ENCODE measurements around the gene NEUROG2. TPM values are rescaled to one million over a fixed set of nuclear protein-coding genes. Genes with fewer than 3 reads are reported as not detected.

Gene NEUROG2
- total RNA-seq, 1 experiment from 2014 or later = 0.12 TPM

DNA sequence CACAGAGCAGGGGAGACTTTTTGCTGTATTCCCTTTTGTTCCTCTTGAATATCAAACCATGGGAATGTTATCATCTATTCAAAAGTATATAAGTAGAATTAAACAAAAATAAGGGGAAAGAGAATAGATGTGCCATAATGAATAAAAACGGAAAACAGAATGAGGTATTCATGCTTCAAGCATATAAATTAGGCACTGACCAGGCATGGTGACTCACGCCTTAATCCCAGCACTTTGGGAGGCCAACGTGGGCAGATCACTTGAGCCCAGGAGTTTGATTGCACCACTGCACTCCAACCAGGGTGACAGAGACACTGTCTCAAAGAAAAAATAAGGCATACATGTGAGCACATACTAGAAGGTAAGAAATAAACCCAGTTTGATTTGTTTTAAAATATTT is 16.3 kb upstream of the NEUROG2 start:
- H3K9me3 ChIP-seq (ENCODE audit: control insufficient read depth in 1 of 2, insufficient read depth in 1 of 2, low read depth in 1 of 2, low read length in 2 of 2) = no peaks in the 10 kb centered on the region
- no peaks in the 10 kb centered on the region for H3K27me3 ChIP-seq (ENCODE audit: insufficient read depth, low read length)
- H3K79me2 ChIP-seq (ENCODE audit: insufficient read depth, low read length) = no peaks in the 10 kb centered on the region
- no peak overlapping the region for H3K9ac ChIP-seq (ENCODE audit: low read length)
- H3K27ac ChIP-seq (ENCODE audit: low read depth, low read length) = no peak overlapping the region
- no peak overlapping the region for H3K4me3 ChIP-seq (replicated peaks in 1 of 2; ENCODE audit: low read depth in 1 of 2, low read length in 2 of 2)
- H3K36me3 ChIP-seq (ENCODE audit: control insufficient read depth in 1 of 2, insufficient read depth in 2 of 2, low read length in 2 of 2) = no peaks in the 10 kb centered on the region
- DNase-seq (ENCODE audit: low read depth, low spot score) (no peak), ATAC-seq (peak; percentile 79)
- no peak overlapping the region for H2AFZ ChIP-seq (ENCODE audit: low read depth, low read length, poor library complexity, severe bottlenecking)
- no peaks in the 10 kb centered on the region for H3K9me2 ChIP-seq (ENCODE audit: insufficient read depth)
- CTCF ChIA-PET = no interaction called here
- H3K4me2 ChIP-seq (ENCODE audit: low read length) = peak overlapping the region; percentile 8; the same call in 1 of the 2 replicates
- POLR2A ChIA-PET = no interaction called here
- peaks cover 2 to 7% of the 10 kb centered on the region in 2 experiments; a peak in 1 of 4 replicates for H3K4me1 ChIP-seq (ENCODE audit: control insufficient read depth in 1 of 2, insufficient read depth in 2 of 2, low read length in 2 of 2)
- RAD21 ChIA-PET (ENCODE audit: low non-redundant PET in 1 of 2, low total read pairs in 2 of 2, uncharacterized antibody in 2 of 2, unreplicated experiment in 2 of 2) = no interaction called here
- H4K20me1 ChIP-seq (ENCODE audit: insufficient read depth) = no peaks in the 10 kb centered on the region
- TF ChIP-seq CEBPB (IDR thresholded peaks at IDR 0.05; ENCODE audit: low read depth) (peak; percentile 21; the same call in 1 of the 2 replicates), ELF1 (IDR thresholded peaks at IDR 0.05; ENCODE audit: borderline replicate concordance, low read depth) (no peak), SP1 (IDR thresholded peaks at IDR 0.05; ENCODE audit: low read depth) (no peak), ZFX (IDR thresholded peaks at IDR 0.05) (no peak), EZH2 (IDR thresholded peaks at IDR 0.05) (no peak), FOSL1 (IDR thresholded peaks at IDR 0.05; ENCODE audit: low read depth) (0 out of 2 replicates have a peak, but pooled peaks have one; percentile 33), EZH2phosphoT487 (IDR thresholded peaks at IDR 0.05; ENCODE audit: borderline replicate concordance) (no peak), RAD21 (IDR thresholded peaks at IDR 0.05; ENCODE audit: low read depth) (no peak), JUND (IDR thresholded peaks at IDR 0.05) (0 out of 2 replicates have a peak, but pooled peaks have one; percentile 10)
- TF ChIP-seq, protein P1, sequence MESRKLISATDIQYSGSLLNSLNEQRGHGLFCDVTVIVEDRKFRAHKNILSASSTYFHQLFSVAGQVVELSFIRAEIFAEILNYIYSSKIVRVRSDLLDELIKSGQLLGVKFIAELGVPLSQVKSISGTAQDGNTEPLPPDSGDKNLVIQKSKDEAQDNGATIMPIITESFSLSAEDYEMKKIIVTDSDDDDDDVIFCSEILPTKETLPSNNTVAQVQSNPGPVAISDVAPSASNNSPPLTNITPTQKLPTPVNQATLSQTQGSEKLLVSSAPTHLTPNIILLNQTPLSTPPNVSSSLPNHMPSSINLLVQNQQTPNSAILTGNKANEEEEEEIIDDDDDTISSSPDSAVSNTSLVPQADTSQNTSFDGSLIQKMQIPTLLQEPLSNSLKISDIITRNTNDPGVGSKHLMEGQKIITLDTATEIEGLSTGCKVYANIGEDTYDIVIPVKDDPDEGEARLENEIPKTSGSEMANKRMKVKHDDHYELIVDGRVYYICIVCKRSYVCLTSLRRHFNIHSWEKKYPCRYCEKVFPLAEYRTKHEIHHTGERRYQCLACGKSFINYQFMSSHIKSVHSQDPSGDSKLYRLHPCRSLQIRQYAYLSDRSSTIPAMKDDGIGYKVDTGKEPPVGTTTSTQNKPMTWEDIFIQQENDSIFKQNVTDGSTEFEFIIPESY (IDR thresholded peaks at IDR 0.05; ENCODE audit: extremely low read depth, insufficient replicate concordance, low read length) = no peak
- TF ChIP-seq, protein P2, sequence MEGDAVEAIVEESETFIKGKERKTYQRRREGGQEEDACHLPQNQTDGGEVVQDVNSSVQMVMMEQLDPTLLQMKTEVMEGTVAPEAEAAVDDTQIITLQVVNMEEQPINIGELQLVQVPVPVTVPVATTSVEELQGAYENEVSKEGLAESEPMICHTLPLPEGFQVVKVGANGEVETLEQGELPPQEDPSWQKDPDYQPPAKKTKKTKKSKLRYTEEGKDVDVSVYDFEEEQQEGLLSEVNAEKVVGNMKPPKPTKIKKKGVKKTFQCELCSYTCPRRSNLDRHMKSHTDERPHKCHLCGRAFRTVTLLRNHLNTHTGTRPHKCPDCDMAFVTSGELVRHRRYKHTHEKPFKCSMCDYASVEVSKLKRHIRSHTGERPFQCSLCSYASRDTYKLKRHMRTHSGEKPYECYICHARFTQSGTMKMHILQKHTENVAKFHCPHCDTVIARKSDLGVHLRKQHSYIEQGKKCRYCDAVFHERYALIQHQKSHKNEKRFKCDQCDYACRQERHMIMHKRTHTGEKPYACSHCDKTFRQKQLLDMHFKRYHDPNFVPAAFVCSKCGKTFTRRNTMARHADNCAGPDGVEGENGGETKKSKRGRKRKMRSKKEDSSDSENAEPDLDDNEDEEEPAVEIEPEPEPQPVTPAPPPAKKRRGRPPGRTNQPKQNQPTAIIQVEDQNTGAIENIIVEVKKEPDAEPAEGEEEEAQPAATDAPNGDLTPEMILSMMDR (IDR thresholded peaks at IDR 0.05 in 2 of 3, conservative IDR thresholded peaks at IDR 0.05 in 1 of 3; ENCODE audit: borderline replicate concordance in 1 of 3, insufficient read depth in 1 of 3, low read depth in 2 of 3, low read length in 2 of 3) = no peak
- intact Hi-C loops (cut with micrococcal nuclease) = no loop called here
- BruUV-seq (replicated peaks) = no TSS peak
